SK-N-SH (cell line): ENCODE measurements around the gene SLCO3A1.

Experiments
- RFX5 ChIP-seq: IDR thresholded peaks from 2 replicates; pipeline ENCODE4 v1.6.1; 2012; ENCODE audit warnings: mild to moderate bottlenecking, improper control_type of control experiment, low read length
- TF ChIP-seq, protein P1 (sequence below): fragments of 200-600 bp; sonication (generic); IDR thresholded peaks from 2 replicates; pipeline ENCODE4 v1.6.1; 2017; ENCODE audit warnings: antibody characterized with exemption, mild to moderate bottlenecking, moderate library complexity

GRCh38 chr15:92003515-92004067 is 150.1 kb downstream of the SLCO3A1 start:
- no peak for TF ChIP-seq RFX5
- TF ChIP-seq, protein P1, sequence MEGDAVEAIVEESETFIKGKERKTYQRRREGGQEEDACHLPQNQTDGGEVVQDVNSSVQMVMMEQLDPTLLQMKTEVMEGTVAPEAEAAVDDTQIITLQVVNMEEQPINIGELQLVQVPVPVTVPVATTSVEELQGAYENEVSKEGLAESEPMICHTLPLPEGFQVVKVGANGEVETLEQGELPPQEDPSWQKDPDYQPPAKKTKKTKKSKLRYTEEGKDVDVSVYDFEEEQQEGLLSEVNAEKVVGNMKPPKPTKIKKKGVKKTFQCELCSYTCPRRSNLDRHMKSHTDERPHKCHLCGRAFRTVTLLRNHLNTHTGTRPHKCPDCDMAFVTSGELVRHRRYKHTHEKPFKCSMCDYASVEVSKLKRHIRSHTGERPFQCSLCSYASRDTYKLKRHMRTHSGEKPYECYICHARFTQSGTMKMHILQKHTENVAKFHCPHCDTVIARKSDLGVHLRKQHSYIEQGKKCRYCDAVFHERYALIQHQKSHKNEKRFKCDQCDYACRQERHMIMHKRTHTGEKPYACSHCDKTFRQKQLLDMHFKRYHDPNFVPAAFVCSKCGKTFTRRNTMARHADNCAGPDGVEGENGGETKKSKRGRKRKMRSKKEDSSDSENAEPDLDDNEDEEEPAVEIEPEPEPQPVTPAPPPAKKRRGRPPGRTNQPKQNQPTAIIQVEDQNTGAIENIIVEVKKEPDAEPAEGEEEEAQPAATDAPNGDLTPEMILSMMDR: no peak
